Measurements from ENCODE around the gene LAMA3. TPM values are rescaled to one million over a fixed set of nuclear protein-coding genes. Genes with fewer than 3 reads are reported as not detected.

The LAMA3 gene
- total and polyA plus RNA-seq, 2 donors (not counting 3 experiments of a cell fraction or from before 2014, with no cell fraction given), result 2.6 to 12.3 TPM

DNA sequence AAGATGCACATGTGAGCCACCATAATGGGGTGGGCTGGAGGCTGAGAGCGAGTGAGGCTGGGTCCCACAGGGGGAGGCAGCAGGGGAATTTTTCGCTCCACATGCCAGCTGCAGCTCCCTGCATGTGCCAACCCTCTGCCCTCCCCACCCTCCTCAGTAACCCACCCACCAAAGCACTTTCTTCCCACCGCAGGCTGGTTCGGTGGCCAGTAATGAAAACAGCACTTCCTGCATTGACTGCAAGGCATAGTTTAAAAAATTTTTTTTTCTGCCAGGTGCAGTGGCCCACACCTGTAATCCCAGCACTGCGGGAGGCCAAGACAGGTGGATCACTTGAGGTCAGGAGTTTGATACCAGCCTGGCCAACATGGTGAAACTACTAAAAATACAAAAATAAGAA is 177.8 kb downstream of the LAMA3 start:
- Histone ChIP-seq H3K36me3 (ENCODE audit: control insufficient read depth in 2 of 2, extremely low read depth in 1 of 2, insufficient read depth in 2 of 2, low read length in 2 of 2) (no peaks in the 10 kb centered on the region), H3K9me3 (replicated peaks; ENCODE audit: control insufficient read depth, insufficient read depth, low read length) (no peaks in the 10 kb centered on the region), H2AFZ (ENCODE audit: low read depth, low read length) (no peak overlapping the region), H3K4me3 (replicated peaks in 1 of 3; ENCODE audit: insufficient read depth in 1 of 3, low read depth in 1 of 3, low read length in 3 of 3) (no peak overlapping the region), H3K4me1 (ENCODE audit: control insufficient read depth, extremely low read depth, insufficient read depth, low read length) (peaks cover 4% of the 10 kb centered on the region), H3K4me2 (ENCODE audit: insufficient read depth, low read length) (no peak overlapping the region), H3K9ac (replicated peaks; ENCODE audit: extremely low read depth, insufficient read depth, low read length) (no peak overlapping the region), H3K9me1 (replicated peaks; ENCODE audit: control insufficient read depth, extremely low read depth, insufficient read depth, low read length) (no peaks in the 10 kb centered on the region), H3K27ac (ENCODE audit: insufficient read depth, low read depth, low read length) (no peak overlapping the region), H3K27me3 (ENCODE audit: control insufficient read depth in 2 of 2, insufficient read depth in 2 of 2, low read length in 2 of 2) (no peaks in the 10 kb centered on the region), H4K20me1 (replicated peaks; ENCODE audit: control insufficient read depth, extremely low read depth, insufficient read depth, low read length) (no peaks in the 10 kb centered on the region), H3K79me2 (ENCODE audit: control insufficient read depth, insufficient read depth, low read length) (no peaks in the 10 kb centered on the region)
- TF ChIP-seq JUN (IDR thresholded peaks at IDR 0.05; ENCODE audit: borderline replicate concordance, insufficient read depth, insufficient read length, low read depth), result no peak
- no peak for TF ChIP-seq MAX (IDR thresholded peaks at IDR 0.05; ENCODE audit: insufficient read depth, insufficient read length)
- no peak for TF ChIP-seq FOS (IDR thresholded peaks at IDR 0.05; ENCODE audit: borderline replicate concordance, insufficient read depth, low read length)
- TF ChIP-seq POLR2AphosphoS5 (IDR thresholded peaks at IDR 0.05; ENCODE audit: insufficient read depth, low read depth, low read length), result no peak
- no peak for TF ChIP-seq CTCF (IDR thresholded peaks at IDR 0.05; ENCODE audit: extremely low read depth in 1 of 2, insufficient read depth in 1 of 2, low read depth in 1 of 2, low read length in 2 of 2)
- no peak for TF ChIP-seq GATA2 (IDR thresholded peaks at IDR 0.05; ENCODE audit: insufficient read depth, insufficient read length, low read depth, low read length)
- no peak for TF ChIP-seq MYC (IDR thresholded peaks at IDR 0.05; ENCODE audit: low read depth, low read length)
- TF ChIP-seq POLR2A (IDR thresholded peaks at IDR 0.05; ENCODE audit: low read depth, low read length), result no peak
- no peak for TF ChIP-seq EZH2 (IDR thresholded peaks at IDR 0.05; ENCODE audit: borderline replicate concordance, low read depth, low read length, severe bottlenecking)
- FAIRE-seq (no peak), DNase-seq (ENCODE audit: low read depth, low spot score) (no peak)
- ChIA-PET CTCF (no interaction called here), POLR2A (no interaction called here)
- no TSS peak for BruUV-seq (replicated peaks)
- dilution Hi-C loops (cut with MboI; ENCODE audit: extremely low pct_ligation_motif_present, low sequenced_read_pairs) (no loop called here), intact Hi-C loops (cut with micrococcal nuclease) (no loop called here)

Measured in endothelial cell of umbilical vein (primary cell).